Endothelial cell of umbilical vein (primary cell): Measurements from ENCODE around the gene ADM2. TPM values are rescaled to one million over a fixed set of nuclear protein-coding genes. Genes with fewer than 3 reads are reported as not detected.

ENCODE experiments used
- BruUV-seq: library from RNA; stranded (reverse); fragments of 400-500 nt; replicated peaks from 2 replicates; lab custom pipeline; 2021; lab: Mats Ljungman, UMichigan
- CTCF ChIA-PET: fragments of 300-600, 350-600 bp; sonication (Branson Sonifier 250); formaldehyde crosslinking; loops from one replicate; lab custom pipeline; 2021; ENCODE audit warnings: antibody characterized with exemption, inconsistent platforms; lab: Charles Lee
- POLR2A ChIA-PET: fragments of 300-600, 350-600 bp; sonication (Branson Sonifier 250); formaldehyde crosslinking; loops from one replicate; lab custom pipeline; 2021; ENCODE audit warnings: antibody characterized with exemption, inconsistent platforms; lab: Charles Lee
- DNase-seq: peaks from one replicate; pipeline ENCODE4 v3.0.0-alpha.2; 2011; ENCODE audit warnings: low read depth, low spot score
- FAIRE-seq: peaks from 2 replicates; lab custom pipeline; 2011; peaks lifted over from hg19 to GRCh38; lab: Jason Lieb, UNC
- H2AFZ ChIP-seq: 2 replicates; pipeline ENCODE4 v1.6.0; 2012; ENCODE audit warnings: low read depth, low read length, control low read depth, inconsistent platforms
- H3K27ac ChIP-seq: 2 replicates; pipeline ENCODE4 v1.5.1; 2011; ENCODE audit warnings: low read depth, mild to moderate bottlenecking, control low read depth, low read length, moderate library complexity; ENCODE audit not compliant: insufficient read depth
- H3K27me3 ChIP-seq, 2 experiments: 2 replicates each; pipeline versions ENCODE4 v1.6.0 to v1.6.1; 2011; ENCODE audit warnings: low read length in 2 of 2, mixed read lengths in 1 of 2; ENCODE audit not compliant: control insufficient read depth in 2 of 2, insufficient read depth in 2 of 2
- H3K36me3 ChIP-seq, 2 experiments: 2 replicates in 1 of 2; 3 replicates in 1 of 2; pipeline ENCODE4 v1.5.1; 2011; ENCODE audit warnings: low read length in 2 of 2, mild to moderate bottlenecking in 1 of 2, moderate library complexity in 1 of 2; ENCODE audit not compliant: control insufficient read depth in 2 of 2, insufficient read depth in 2 of 2; ENCODE audit errors: extremely low read depth in 1 of 2
- H3K4me1 ChIP-seq: 3 replicates; pipeline ENCODE4 v1.5.1; 2011; ENCODE audit warnings: mild to moderate bottlenecking, low read length; ENCODE audit not compliant: control insufficient read depth, insufficient read depth; ENCODE audit errors: extremely low read depth
- H3K4me2 ChIP-seq: 2 replicates; pipeline ENCODE4 v1.6.1; 2011; ENCODE audit warnings: low read length, control low read depth, mixed read lengths; ENCODE audit not compliant: insufficient read depth
- H3K4me3 ChIP-seq, 3 experiments: fragments of 200-600 bp in 1 of 3; sonication (generic), shearing (Covaris generic) in 1 of 3; replicated peaks in 1 of 3; 2 replicates each; pipeline ENCODE4 v1.5.1; 2011 to 2016; ENCODE audit warnings: control low read depth in 3 of 3, low read length in 3 of 3, mild to moderate bottlenecking in 2 of 3, inconsistent platforms in 1 of 3, low read depth in 1 of 3, moderate library complexity in 1 of 3; ENCODE audit not compliant: insufficient read depth in 1 of 3
- H3K79me2 ChIP-seq: 2 replicates; pipeline ENCODE4 v1.6.0; 2012; ENCODE audit warnings: low read length, inconsistent platforms; ENCODE audit not compliant: control insufficient read depth, insufficient read depth
- H3K9ac ChIP-seq: replicated peaks from 2 replicates; pipeline ENCODE3; 2011; ENCODE audit warnings: low read length, control low read depth; ENCODE audit not compliant: insufficient read depth; ENCODE audit errors: extremely low read depth
- H3K9me1 ChIP-seq: replicated peaks from 3 replicates; pipeline ENCODE4 v1.6.0; 2011; ENCODE audit warnings: mild to moderate bottlenecking, low read length; ENCODE audit not compliant: control insufficient read depth, insufficient read depth; ENCODE audit errors: extremely low read depth
- H3K9me3 ChIP-seq: replicated peaks from 2 replicates; pipeline ENCODE4 v1.5.1; 2012; ENCODE audit warnings: low read length, inconsistent platforms; ENCODE audit not compliant: control insufficient read depth, insufficient read depth
- H4K20me1 ChIP-seq: replicated peaks from 2 replicates; pipeline ENCODE3; 2011; ENCODE audit warnings: mild to moderate bottlenecking, low read length; ENCODE audit not compliant: control insufficient read depth, insufficient read depth; ENCODE audit errors: extremely low read depth
- EZH2 ChIP-seq: IDR thresholded peaks from 2 replicates; pipeline ENCODE4 v1.6.1; 2012; ENCODE audit warnings: borderline replicate concordance, low read depth, mild to moderate bottlenecking, moderate library complexity, low read length, inconsistent platforms; ENCODE audit not compliant: severe bottlenecking
- FOS ChIP-seq: IDR thresholded peaks from 2 replicates; pipeline ENCODE4 v1.6.1; 2011; ENCODE audit warnings: mild to moderate bottlenecking, low read length, moderate library complexity, borderline replicate concordance; ENCODE audit not compliant: insufficient read depth
- GATA2 ChIP-seq: IDR thresholded peaks from 2 replicates; pipeline ENCODE4 v1.7.0; 2011; ENCODE audit warnings: low read depth, mild to moderate bottlenecking, moderate library complexity, mixed read lengths, low read length; ENCODE audit not compliant: insufficient read length, insufficient read depth
- JUN ChIP-seq: IDR thresholded peaks from 2 replicates; pipeline ENCODE4 v1.6.1; 2011; ENCODE audit warnings: borderline replicate concordance, low read depth; ENCODE audit not compliant: insufficient read length, insufficient read depth
- MYC ChIP-seq: IDR thresholded peaks from one replicate; pipeline ENCODE4 v1.6.1; 2011; ENCODE audit warnings: mild to moderate bottlenecking, low read depth, low read length
- POLR2A ChIP-seq: IDR thresholded peaks from 2 replicates; pipeline ENCODE4 v1.6.1; 2012; ENCODE audit warnings: low read depth, mild to moderate bottlenecking, control low read depth, low read length
- POLR2AphosphoS5 ChIP-seq: IDR thresholded peaks from 2 replicates; pipeline ENCODE4 v1.6.1; 2012; ENCODE audit warnings: low read depth, mild to moderate bottlenecking, control low read depth, low read length, moderate library complexity; ENCODE audit not compliant: insufficient read depth
- dilution Hi-C: fragments of 300-500 bp; cut with MboI; formaldehyde crosslinking; loops from one replicate; pipeline ENCODE4 v1.15.0; 2019; ENCODE audit warnings: low sequenced_read_pairs; ENCODE audit not compliant: extremely low pct_ligation_motif_present
- intact Hi-C: fragments of 100-400 bp; cut with micrococcal nuclease; formaldehyde crosslinking; loops from one replicate; pipeline ENCODE4 v1.10.0; 2022
- polyA plus RNA-seq, 4 experiments: library from polyadenylated mRNA; depleted of rRNA in 3 of 4; stranded (reverse) in 3 of 4; unstranded in 1 of 4; fragments of >200 nt; gene quantifications; 2 replicates each; pipeline versions ENCODE4 v1.2.1 to v1.2.3, GENCODE V29; 2011 to 2012; ENCODE audit warnings: missing spikeins in 1 of 4
- total RNA-seq: library from RNA; stranded (reverse); gene quantifications from 2 replicates; pipeline ENCODE4 v1.2.3, GENCODE V29; 2021
- TF ChIP-seq, protein P1 (sequence below): IDR thresholded peaks from 2 replicates; pipeline ENCODE4 v1.6.1; 2011; ENCODE audit not compliant: insufficient read depth, insufficient read length
- TF ChIP-seq, protein P2 (sequence below), 2 donors: IDR thresholded peaks; 1 replicate in 1 of 2; 2 replicates in 1 of 2; pipeline ENCODE4 v1.5.1; 2011; ENCODE audit warnings: low read length in 2 of 2, mild to moderate bottlenecking in 2 of 2, moderate library complexity in 2 of 2, control low read depth in 1 of 2, inconsistent platforms in 1 of 2, low read depth in 1 of 2; ENCODE audit not compliant: insufficient read depth in 1 of 2; ENCODE audit errors: extremely low read depth in 1 of 2

Gene ADM2
- total and polyA plus RNA-seq, 2 donors (not counting 3 experiments of a cell fraction or from before 2014, with no cell fraction given) = 0.28 to 1.5 TPM

DNA sequence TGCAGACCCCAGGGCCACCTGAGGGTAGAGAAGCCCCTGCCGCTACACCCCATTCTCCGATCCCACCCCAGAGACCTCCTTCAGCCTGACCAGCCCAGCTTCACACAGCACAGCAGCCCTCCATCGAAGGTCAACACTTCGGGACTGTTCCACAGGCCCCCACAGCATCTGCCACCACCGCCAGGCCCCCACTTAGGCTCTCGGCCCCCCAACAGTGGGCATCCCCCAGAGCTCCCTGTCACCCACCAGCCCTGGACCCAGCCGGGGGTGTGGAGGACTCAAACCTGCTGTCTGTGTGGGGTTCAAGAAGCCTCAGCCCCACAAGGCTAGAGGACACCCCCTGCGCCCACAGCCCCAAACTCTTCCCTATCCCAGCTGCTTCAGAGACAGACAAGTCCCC lies 12.7 kb upstream of the ADM2 start:
- no peak for DNase-seq
- intact Hi-C loops (no loop called here), dilution Hi-C loops (no loop called here)
- Histone ChIP-seq H3K79me2 (peaks cover 59% of the 10 kb centered on the region), H3K4me2 (no peak overlapping the region), H3K4me1 (peaks cover 14% of the 10 kb centered on the region), H3K27ac (no peak overlapping the region), H3K9ac (no peak overlapping the region), H4K20me1 (peaks cover 3% of the 10 kb centered on the region), H3K9me1 (no peaks in the 10 kb centered on the region), H2AFZ (no peak overlapping the region), H3K4me3 (no peak overlapping the region), H3K27me3 (no peaks in the 10 kb centered on the region), H3K36me3 (peaks cover 0 to 37% of the 10 kb centered on the region in 2 experiments), H3K9me3 (no peaks in the 10 kb centered on the region)
- FAIRE-seq = no peak
- TF ChIP-seq JUN (no peak), MYC (no peak), GATA2 (no peak), FOS (no peak), POLR2AphosphoS5 (no peak), POLR2A (no peak), EZH2 (no peak)
- TF ChIP-seq, protein P1, sequence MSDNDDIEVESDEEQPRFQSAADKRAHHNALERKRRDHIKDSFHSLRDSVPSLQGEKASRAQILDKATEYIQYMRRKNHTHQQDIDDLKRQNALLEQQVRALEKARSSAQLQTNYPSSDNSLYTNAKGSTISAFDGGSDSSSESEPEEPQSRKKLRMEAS = no peak
- TF ChIP-seq, protein P2, sequence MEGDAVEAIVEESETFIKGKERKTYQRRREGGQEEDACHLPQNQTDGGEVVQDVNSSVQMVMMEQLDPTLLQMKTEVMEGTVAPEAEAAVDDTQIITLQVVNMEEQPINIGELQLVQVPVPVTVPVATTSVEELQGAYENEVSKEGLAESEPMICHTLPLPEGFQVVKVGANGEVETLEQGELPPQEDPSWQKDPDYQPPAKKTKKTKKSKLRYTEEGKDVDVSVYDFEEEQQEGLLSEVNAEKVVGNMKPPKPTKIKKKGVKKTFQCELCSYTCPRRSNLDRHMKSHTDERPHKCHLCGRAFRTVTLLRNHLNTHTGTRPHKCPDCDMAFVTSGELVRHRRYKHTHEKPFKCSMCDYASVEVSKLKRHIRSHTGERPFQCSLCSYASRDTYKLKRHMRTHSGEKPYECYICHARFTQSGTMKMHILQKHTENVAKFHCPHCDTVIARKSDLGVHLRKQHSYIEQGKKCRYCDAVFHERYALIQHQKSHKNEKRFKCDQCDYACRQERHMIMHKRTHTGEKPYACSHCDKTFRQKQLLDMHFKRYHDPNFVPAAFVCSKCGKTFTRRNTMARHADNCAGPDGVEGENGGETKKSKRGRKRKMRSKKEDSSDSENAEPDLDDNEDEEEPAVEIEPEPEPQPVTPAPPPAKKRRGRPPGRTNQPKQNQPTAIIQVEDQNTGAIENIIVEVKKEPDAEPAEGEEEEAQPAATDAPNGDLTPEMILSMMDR (IDR thresholded peaks at IDR 0.05; ENCODE audit: extremely low read depth in 1 of 2, insufficient read depth in 1 of 2, low read depth in 1 of 2, low read length in 2 of 2) = no peak
- no TSS peak for BruUV-seq
- ChIA-PET CTCF (interaction anchor here (1.5 kb wide), 1 partner anchor 57 kb away, joined by 6 read pairs; the partner anchor contains the start of gene SCO2), POLR2A (interaction anchor here (0.6 kb wide), 1 partner anchor 87 kb away, joined by 4 read pairs; no protein-coding TSS in a partner anchor)
